GM12878 (cell line): ENCODE results near the gene KLRD1. TPM values are rescaled to one million over a fixed set of nuclear protein-coding genes. Genes with fewer than 3 reads are reported as not detected.

Experiments used
- ATAC-seq: fragments of 200-7000 bp; cut with Tn5 transposase; 3 replicates; pipeline ENCODE4 v1.9.1; 2020; ENCODE audit warnings: mild to moderate bottlenecking, moderate library complexity
- BruUV-seq: library from RNA; stranded (reverse); fragments of 400-500 nt; replicated peaks from 2 replicates; lab custom pipeline; 2021; lab: Mats Ljungman, UMichigan
- CTCF ChIA-PET: fragments of 300-600 bp; sonication (Branson Sonifier 250); formaldehyde crosslinking; extraction: SDS; loops from one replicate; lab custom pipeline; 2021; ENCODE audit warnings: inconsistent platforms; lab: Yijun Ruan, JAX
- POLR2A ChIA-PET: fragments of 350-600 bp; formaldehyde crosslinking; extraction: SDS; loops from one replicate; lab custom pipeline; 2021; ENCODE audit warnings: inconsistent platforms; lab: Charles Lee
- RAD21 ChIA-PET: fragments of 300-600 bp; sonication (Branson Sonifier 250); formaldehyde crosslinking; loops from one replicate; lab custom pipeline; 2023; ENCODE audit warnings: antibody characterized with exemption; ENCODE audit not compliant: unreplicated experiment; lab: Charles Lee
- SMC1A ChIA-PET: fragments of 300-600 bp; sonication (Branson Sonifier 250); formaldehyde crosslinking; loops from one replicate; lab custom pipeline; 2023; ENCODE audit not compliant: unreplicated experiment, uncharacterized antibody; lab: Charles Lee
- DNase-seq: peaks from one replicate; pipeline ENCODE4 v3.0.0-alpha.2; 2011; ENCODE audit warnings: low read depth, low spot score
- FAIRE-seq: peaks from 3 replicates; lab custom pipeline; 2011; peaks lifted over from hg19 to GRCh38; lab: Jason Lieb, UNC
- H2AFZ ChIP-seq: 2 replicates; pipeline ENCODE4 v1.6.0; 2011; ENCODE audit warnings: low read depth, low read length, control low read depth; ENCODE audit not compliant: control insufficient read depth
- H3K27ac ChIP-seq: 2 replicates; pipeline ENCODE4 v1.5.1; 2011; ENCODE audit warnings: control low read depth; ENCODE audit not compliant: control insufficient read depth, insufficient read depth
- H3K27me3 ChIP-seq, 2 experiments: replicated peaks in 1 of 2; 2 replicates each; pipeline versions ENCODE4 v1.6.0 to v1.6.1; 2011; ENCODE audit warnings: low read length in 1 of 2; ENCODE audit not compliant: control insufficient read depth in 2 of 2, insufficient read depth in 2 of 2
- H3K36me3 ChIP-seq, 2 experiments: 2 replicates each; pipeline ENCODE4 v1.5.1; 2011; ENCODE audit warnings: low read length in 1 of 2; ENCODE audit not compliant: control insufficient read depth in 2 of 2, insufficient read depth in 2 of 2
- H3K4me1 ChIP-seq: 2 replicates; pipeline ENCODE4 v1.6.1; 2011; ENCODE audit warnings: mild to moderate bottlenecking, low read length, moderate library complexity, mixed read lengths; ENCODE audit not compliant: control insufficient read depth, insufficient read depth
- H3K4me2 ChIP-seq: 2 replicates; pipeline ENCODE4 v1.6.0; 2011; ENCODE audit warnings: control low read depth; ENCODE audit not compliant: control insufficient read depth, insufficient read depth
- H3K4me3 ChIP-seq: fragments of 200-600 bp; sonication (generic); 2 replicates; pipeline ENCODE4 v1.5.1; 2016
- H3K79me2 ChIP-seq: 2 replicates; pipeline ENCODE4 v1.6.0; 2011; ENCODE audit warnings: low read length; ENCODE audit not compliant: control insufficient read depth, insufficient read depth
- H3K9ac ChIP-seq: 2 replicates; pipeline ENCODE4 v1.8.0; 2011; ENCODE audit warnings: low read length, control low read depth, mixed read lengths; ENCODE audit not compliant: control insufficient read depth, insufficient read depth
- H3K9me3 ChIP-seq: replicated peaks from 3 replicates; pipeline ENCODE4 v1.5.1; 2011; ENCODE audit warnings: mild to moderate bottlenecking, low read length; ENCODE audit not compliant: control insufficient read depth, insufficient read depth
- H4K20me1 ChIP-seq: 2 replicates; pipeline ENCODE4 v1.6.0; 2011; ENCODE audit not compliant: control insufficient read depth, insufficient read depth
- HDAC2 ChIP-seq: fragments of 200-600 bp; sonication (generic); IDR thresholded peaks from 2 replicates; pipeline ENCODE4 v1.6.1; 2017
- MYC ChIP-seq: IDR thresholded peaks from 2 replicates; pipeline ENCODE4 v1.6.1; 2011; ENCODE audit warnings: mild to moderate bottlenecking, low read length, moderate library complexity, inconsistent platforms; ENCODE audit not compliant: insufficient read depth, insufficient replicate concordance, insufficient read length, severe bottlenecking
- PBX3 ChIP-seq: IDR thresholded peaks from 2 replicates; pipeline ENCODE4 v1.6.1; 2011; ENCODE audit warnings: mild to moderate bottlenecking, low read depth, low read length, moderate library complexity; ENCODE audit not compliant: insufficient replicate concordance
- POU2F2 ChIP-seq: IDR thresholded peaks from 3 replicates; pipeline ENCODE4 v1.6.1; 2011; ENCODE audit warnings: low read depth, mild to moderate bottlenecking, low read length, borderline replicate concordance
- STAT3 ChIP-seq: IDR thresholded peaks from 2 replicates; pipeline ENCODE4 v1.6.1; 2011; ENCODE audit warnings: low read depth, low read length, improper control_type of control experiment
- YY1 ChIP-seq: IDR thresholded peaks from 2 replicates; pipeline ENCODE4 v1.6.1; 2011; ENCODE audit warnings: low read depth, mild to moderate bottlenecking, low read length
- ZBTB40 ChIP-seq: fragments of 450-650 bp; IDR thresholded peaks from 2 replicates; pipeline ENCODE4 v1.6.1; 2016; ENCODE audit warnings: mild to moderate bottlenecking, moderate library complexity, borderline replicate concordance
- WGBS: methylation state at CpG from one replicate; pipeline ENCODE4 v1.1.6; 2016; ENCODE audit warnings: low lambda C conversion rate; ENCODE audit not compliant: insufficient replicate concordance, insufficient coverage; ENCODE audit errors: missing lambda C conversion rate; 5-methylcytosine and 5-hydroxymethylcytosine counted together
- in situ Hi-C: fragments of 300-500 bp; cut with MboI; formaldehyde crosslinking; loops from 9 replicates; pipeline ENCODE4 v1.14.3; 2018; ENCODE audit warnings: mixed read lengths
- intact Hi-C: fragments of 100-400 bp; cut with micrococcal nuclease; formaldehyde crosslinking; loops from one replicate; pipeline ENCODE4 v1.14.2; 2022; ENCODE audit not compliant: unreplicated experiment
- polyA plus RNA-seq, 11 experiments: library from polyadenylated mRNA; depleted of rRNA in 4 of 11; unstranded in 6 of 11; stranded (reverse) in 5 of 11; fragments of >200 nt; fragmentation: Nextera tagmentation in 4 of 11; fragmentation: Illumina TruSeq in 1 of 11; extraction: Ambion mirVana in 4 of 11; extraction: Trizol in 1 of 11; gene quantifications; 1 replicate in 1 of 11; 2 replicates in 10 of 11; pipeline versions ENCODE4 v1.2.1 to v1.2.3, GENCODE V29; 2011 to 2016; ENCODE audit warnings: inconsistent platforms in 2 of 11, missing spikeins in 2 of 11, low read depth in 1 of 11
- total RNA-seq, 4 experiments: library from RNA; depleted of rRNA in 3 of 4; stranded (reverse); fragments of >200 nt in 3 of 4; fragmentation: Illumina TruSeq in 1 of 4; extraction: Trizol in 1 of 4; gene quantifications; 2 replicates each; pipeline versions ENCODE4 v1.2.1 to v1.2.3, GENCODE V29; 2013 to 2021
- TF ChIP-seq, protein P1 (sequence below): fragments of 450-650 bp; formaldehyde crosslinking; IDR thresholded peaks from 2 replicates; pipeline ENCODE4 v1.4.0; 2022; ENCODE audit warnings: mild to moderate bottlenecking, moderate library complexity
- TF ChIP-seq, protein P2 (sequence below): IDR thresholded peaks from 2 replicates; pipeline ENCODE4 v1.6.1; 2011; ENCODE audit warnings: borderline replicate concordance, low read depth, mild to moderate bottlenecking, moderate library complexity, low read length; ENCODE audit not compliant: insufficient read depth, poor library complexity, severe bottlenecking
- TF ChIP-seq, protein P3 (sequence below): fragments of 450-650 bp; IDR thresholded peaks from 2 replicates; pipeline ENCODE4 v1.6.1; 2016; ENCODE audit warnings: mild to moderate bottlenecking

The KLRD1 gene
- total and polyA plus RNA-seq, 10 of the 15 experiments (the other 5 are each of a cell fraction or from before 2014, with no cell fraction given) = under 0.01 to 0.50 (median 0.13) TPM; not detected in 4

DNA sequence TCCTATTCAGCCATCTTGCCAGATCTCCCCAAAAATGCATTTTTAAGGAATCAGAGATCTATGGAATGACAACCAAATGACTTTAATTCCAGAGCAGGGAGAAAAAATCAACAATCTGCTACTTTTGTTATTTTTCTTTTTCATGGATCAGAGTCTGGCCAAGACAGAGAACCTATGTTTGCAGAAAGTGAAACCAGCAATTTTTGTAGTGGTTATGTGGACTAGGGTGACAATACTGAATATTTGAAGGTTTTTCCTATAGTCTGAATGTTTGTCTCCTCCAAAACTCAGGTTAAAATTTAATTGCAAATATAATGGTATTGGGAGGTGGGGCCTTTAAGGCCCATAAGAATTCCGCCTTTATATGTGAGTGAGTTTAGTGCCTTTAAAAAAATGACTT is 51.3 kb downstream of the KLRD1 start (continued):
- no peak for TF ChIP-seq ZBTB40
- TF ChIP-seq HDAC2 = no peak
- TF ChIP-seq MYC = no peak

DNA sequence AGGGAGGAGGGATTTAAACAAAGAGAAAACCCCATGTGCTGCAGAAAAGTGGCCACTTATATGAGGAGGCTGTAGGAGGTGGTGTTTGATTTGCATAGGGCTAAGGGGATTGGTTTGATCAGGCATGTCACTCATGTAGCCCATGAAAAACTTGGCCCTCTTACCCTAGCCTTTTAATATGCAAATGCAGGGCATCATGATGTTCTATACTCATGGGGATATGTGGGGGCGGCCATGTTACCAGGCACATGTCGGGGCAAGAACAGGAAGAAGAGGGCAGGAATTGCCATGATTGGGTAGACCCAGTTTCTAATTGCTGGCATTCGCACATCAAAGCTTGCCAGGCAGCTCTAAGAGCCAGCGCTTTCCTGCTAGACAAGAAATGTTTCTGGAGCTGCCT is 53.4 kb downstream of the KLRD1 start:
- in situ Hi-C loops (no loop called here), intact Hi-C loops (no loop called here)
- no TSS peak for BruUV-seq
- Histone ChIP-seq H3K27me3 (no peaks in the 10 kb centered on the region), H4K20me1 (no peaks in the 10 kb centered on the region), H3K9me3 (no peaks in the 10 kb centered on the region; the same call in 2 of the 3 replicates), H3K36me3 (no peaks in the 10 kb centered on the region), H2AFZ (no peak overlapping the region), H3K4me3 (no peak overlapping the region), H3K27ac (no peak overlapping the region), H3K9ac (no peak overlapping the region), H3K4me1 (peaks cover 21% of the 10 kb centered on the region), H3K79me2 (no peaks in the 10 kb centered on the region), H3K4me2 (no peak overlapping the region)
- CTCF ChIA-PET = interaction anchor here (0.7 kb wide), 1 partner anchor 30 kb away, joined by 3 read pairs; no protein-coding TSS in a partner anchor
- FAIRE-seq (no peak), ATAC-seq (no peak), DNase-seq (no peak)
- POLR2A ChIA-PET = no interaction called here
- SMC1A ChIA-PET = interaction anchor here (0.9 to 1.4 kb wide), 4 partner anchors 46 to 252 kb away, joined by 3 to 4 read pairs (median 3); partner anchors contain the start of gene MAGOHB
- 53% methylated on average over 4 of the region's 4 CpGs for WGBS
- RAD21 ChIA-PET = no interaction called here
- no peak; the same call in 1 of the 2 replicates for TF ChIP-seq YY1
- TF ChIP-seq, protein P1, sequence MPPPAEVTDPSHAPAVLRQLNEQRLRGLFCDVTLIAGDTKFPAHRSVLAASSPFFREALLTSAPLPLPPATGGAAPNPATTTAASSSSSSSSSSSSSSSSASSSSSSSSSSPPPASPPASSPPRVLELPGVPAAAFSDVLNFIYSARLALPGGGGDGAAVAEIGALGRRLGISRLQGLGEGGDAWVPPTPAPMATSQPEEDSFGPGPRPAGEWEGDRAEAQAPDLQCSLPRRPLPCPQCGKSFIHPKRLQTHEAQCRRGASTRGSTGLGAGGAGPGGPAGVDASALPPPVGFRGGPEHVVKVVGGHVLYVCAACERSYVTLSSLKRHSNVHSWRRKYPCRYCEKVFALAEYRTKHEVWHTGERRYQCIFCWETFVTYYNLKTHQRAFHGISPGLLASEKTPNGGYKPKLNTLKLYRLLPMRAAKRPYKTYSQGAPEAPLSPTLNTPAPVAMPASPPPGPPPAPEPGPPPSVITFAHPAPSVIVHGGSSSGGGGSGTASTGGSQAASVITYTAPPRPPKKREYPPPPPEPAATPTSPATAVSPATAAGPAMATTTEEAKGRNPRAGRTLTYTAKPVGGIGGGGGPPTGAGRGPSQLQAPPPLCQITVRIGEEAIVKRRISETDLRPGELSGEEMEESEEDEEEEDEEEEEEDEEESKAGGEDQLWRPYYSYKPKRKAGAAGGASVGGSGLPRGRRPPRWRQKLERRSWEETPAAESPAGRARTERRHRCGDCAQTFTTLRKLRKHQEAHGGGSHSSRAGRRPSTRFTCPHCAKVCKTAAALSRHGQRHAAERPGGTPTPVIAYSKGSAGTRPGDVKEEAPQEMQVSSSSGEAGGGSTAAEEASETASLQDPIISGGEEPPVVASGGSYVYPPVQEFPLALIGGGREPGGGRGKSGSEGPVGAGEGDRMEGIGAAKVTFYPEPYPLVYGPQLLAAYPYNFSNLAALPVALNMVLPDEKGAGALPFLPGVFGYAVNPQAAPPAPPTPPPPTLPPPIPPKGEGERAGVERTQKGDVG (CRISPR knock-in tag) = no peak
- TF ChIP-seq, protein P2, sequence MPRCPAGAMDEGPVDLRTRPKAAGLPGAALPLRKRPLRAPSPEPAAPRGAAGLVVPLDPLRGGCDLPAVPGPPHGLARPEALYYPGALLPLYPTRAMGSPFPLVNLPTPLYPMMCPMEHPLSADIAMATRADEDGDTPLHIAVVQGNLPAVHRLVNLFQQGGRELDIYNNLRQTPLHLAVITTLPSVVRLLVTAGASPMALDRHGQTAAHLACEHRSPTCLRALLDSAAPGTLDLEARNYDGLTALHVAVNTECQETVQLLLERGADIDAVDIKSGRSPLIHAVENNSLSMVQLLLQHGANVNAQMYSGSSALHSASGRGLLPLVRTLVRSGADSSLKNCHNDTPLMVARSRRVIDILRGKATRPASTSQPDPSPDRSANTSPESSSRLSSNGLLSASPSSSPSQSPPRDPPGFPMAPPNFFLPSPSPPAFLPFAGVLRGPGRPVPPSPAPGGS = no peak
- TF ChIP-seq, protein P3, sequence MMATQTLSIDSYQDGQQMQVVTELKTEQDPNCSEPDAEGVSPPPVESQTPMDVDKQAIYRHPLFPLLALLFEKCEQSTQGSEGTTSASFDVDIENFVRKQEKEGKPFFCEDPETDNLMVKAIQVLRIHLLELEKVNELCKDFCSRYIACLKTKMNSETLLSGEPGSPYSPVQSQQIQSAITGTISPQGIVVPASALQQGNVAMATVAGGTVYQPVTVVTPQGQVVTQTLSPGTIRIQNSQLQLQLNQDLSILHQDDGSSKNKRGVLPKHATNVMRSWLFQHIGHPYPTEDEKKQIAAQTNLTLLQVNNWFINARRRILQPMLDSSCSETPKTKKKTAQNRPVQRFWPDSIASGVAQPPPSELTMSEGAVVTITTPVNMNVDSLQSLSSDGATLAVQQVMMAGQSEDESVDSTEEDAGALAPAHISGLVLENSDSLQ = peak; percentile 80
- peak; percentile 32 for TF ChIP-seq PBX3
- peak; percentile 16; the same call in 1 of the 3 replicates for TF ChIP-seq POU2F2
- TF ChIP-seq STAT3 = no peak
